Superior temporal gyrus (tissue), 1 donor: ENCODE results near the gene EVL.

Experiments
- DNase-seq: peaks from one replicate; pipeline ENCODE4 v3.0.0-alpha.2; 2016; ENCODE audit errors: extremely low spot score

The EVL gene

GRCh38 chr14:100065942-100066574 is 836 bp downstream of the EVL start:
- DNase-seq: no peak

GRCh38 chr14:100066962-100067361 is 1.7 kb downstream of the EVL start:
- no peak for DNase-seq

GRCh38 chr14:100067481-100067880 is 2.3 kb downstream of the EVL start:
- no peak for DNase-seq

GRCh38 chr14:100067971-100068959 is 3.0 kb downstream of the EVL start:
- no peak for DNase-seq

- DNase-seq: no peak
These were observed 4.1 kb downstream of the EVL start for GRCh38 chr14:100069161-100069800.

GRCh38 chr14:100070310-100070709 is 5.1 kb downstream of the EVL start:
- DNase-seq: no peak

GRCh38 chr14:100071545-100071944 is 6.3 kb downstream of the EVL start:
- no peak for DNase-seq

- DNase-seq: no peak
These were observed 7.6 kb downstream of the EVL start for GRCh38 chr14:100072783-100073346.

GRCh38 chr14:100073576-100074430 is 8.6 kb downstream of the EVL start:
- no peak for DNase-seq

- no peak for DNase-seq
These were observed 9.3 kb downstream of the EVL start for GRCh38 chr14:100074431-100075100.

GRCh38 chr14:100075681-100076080 is 10.5 kb downstream of the EVL start:
- no peak for DNase-seq

- no peak for DNase-seq
These were observed 10.9 kb downstream of the EVL start for GRCh38 chr14:100076133-100076532.

- DNase-seq: no peak
These were observed 11.4 kb downstream of the EVL start for GRCh38 chr14:100076606-100077005.

- DNase-seq: no peak
These were observed 12.2 kb downstream of the EVL start for GRCh38 chr14:100077441-100077840.

GRCh38 chr14:100078216-100078803 is 13.1 kb downstream of the EVL start:
- DNase-seq: no peak

- peak; percentile 38 for DNase-seq
These were observed 13.9 kb downstream of the EVL start for GRCh38 chr14:100078997-100079725.

- DNase-seq: no peak
These were observed 14.4 kb downstream of the EVL start for GRCh38 chr14:100079726-100080005.

GRCh38 chr14:100080206-100080605 is 15.0 kb downstream of the EVL start:
- no peak for DNase-seq

- DNase-seq: no peak
These were observed 16.9 kb downstream of the EVL start for GRCh38 chr14:100081997-100082625.
